GM18508 (cell line): ENCODE measurements around the gene TOR4A.

ENCODE experiments used
- ATAC-seq: cut with Tn5 transposase; IDR thresholded peaks from one replicate; pipeline ENCODE4 v1.9.1; 2021; ENCODE audit warnings: moderate number of reproducible peaks; ENCODE audit not compliant: insufficient read depth, unreplicated experiment

The TOR4A gene

GRCh38 chr9:137269231-137269772, 8.2 kb upstream of the TOR4A start:
- no peak for ATAC-seq

GRCh38 chr9:137270929-137271695, 6.4 kb upstream of the TOR4A start:
- no peak for ATAC-seq

GRCh38 chr9:137271696-137272076, 5.8 kb upstream of the TOR4A start:
- ATAC-seq, result no peak

- ATAC-seq, result no peak
Measured at GRCh38 chr9:137272241-137273094, 5.1 kb upstream of the TOR4A start.

GRCh38 chr9:137273095-137273490, 4.4 kb upstream of the TOR4A start:
- no peak for ATAC-seq

- ATAC-seq, result no peak
Measured at GRCh38 chr9:137273611-137274320, 3.8 kb upstream of the TOR4A start.

GRCh38 chr9:137275203-137275587, 2.3 kb upstream of the TOR4A start:
- no peak for ATAC-seq

- no peak for ATAC-seq
Measured at GRCh38 chr9:137275588-137276472, 1.7 kb upstream of the TOR4A start.

GRCh38 chr9:137276473-137277328, 825 bp upstream of the TOR4A start:
- ATAC-seq, result no peak

- ATAC-seq, result no peak
Measured at GRCh38 chr9:137278061-137278701, 655 bp downstream of the TOR4A start.

GRCh38 chr9:137278721-137279711, 1.5 kb downstream of the TOR4A start:
- no peak for ATAC-seq

- no peak for ATAC-seq
Measured at GRCh38 chr9:137279741-137280473, 2.4 kb downstream of the TOR4A start.

- ATAC-seq, result no peak
Measured at GRCh38 chr9:137280474-137281344, 3.2 kb downstream of the TOR4A start.

- no peak for ATAC-seq
Measured at GRCh38 chr9:137281345-137282116, 4.0 kb downstream of the TOR4A start.

- no peak for ATAC-seq
Measured at GRCh38 chr9:137286975-137287383, 9.5 kb downstream of the TOR4A start.
